NCI-H1417 treated with DMSO at 0.1 percent for 48 hours (cell line): ENCODE measurements around the gene PFAS.

ENCODE experiments used
- DNase-seq: peaks from one replicate; lab custom pipeline; 2025; lab: John Stamatoyannopoulos, UW

The PFAS gene

DNA sequence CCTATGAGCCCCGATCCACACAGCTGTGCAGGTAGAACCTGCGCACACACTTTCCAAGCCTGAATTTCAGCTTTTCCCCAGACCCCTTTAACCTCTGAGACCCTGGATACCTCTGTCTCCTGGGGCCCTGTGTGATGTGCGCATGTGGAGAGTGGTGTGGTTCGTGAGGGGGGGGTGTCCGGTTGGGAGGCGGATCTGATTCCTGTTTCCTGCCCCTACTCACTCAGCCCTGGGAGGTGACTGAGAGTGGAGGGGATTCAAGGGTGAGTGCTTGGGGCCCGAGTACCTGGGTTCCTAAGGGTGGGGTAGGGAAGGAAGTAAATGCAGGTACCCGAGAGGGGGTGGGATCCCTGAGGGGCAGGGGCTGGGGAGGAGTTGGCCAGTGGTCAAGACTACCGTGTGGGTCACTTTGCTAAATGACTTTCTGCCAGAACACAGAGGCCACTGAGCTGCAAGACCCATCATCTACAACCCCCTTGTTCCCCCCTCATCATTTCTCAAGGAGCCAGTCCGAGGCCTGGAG is 61.6 kb downstream of the PFAS start:
- DNase-seq = no peak

DNA sequence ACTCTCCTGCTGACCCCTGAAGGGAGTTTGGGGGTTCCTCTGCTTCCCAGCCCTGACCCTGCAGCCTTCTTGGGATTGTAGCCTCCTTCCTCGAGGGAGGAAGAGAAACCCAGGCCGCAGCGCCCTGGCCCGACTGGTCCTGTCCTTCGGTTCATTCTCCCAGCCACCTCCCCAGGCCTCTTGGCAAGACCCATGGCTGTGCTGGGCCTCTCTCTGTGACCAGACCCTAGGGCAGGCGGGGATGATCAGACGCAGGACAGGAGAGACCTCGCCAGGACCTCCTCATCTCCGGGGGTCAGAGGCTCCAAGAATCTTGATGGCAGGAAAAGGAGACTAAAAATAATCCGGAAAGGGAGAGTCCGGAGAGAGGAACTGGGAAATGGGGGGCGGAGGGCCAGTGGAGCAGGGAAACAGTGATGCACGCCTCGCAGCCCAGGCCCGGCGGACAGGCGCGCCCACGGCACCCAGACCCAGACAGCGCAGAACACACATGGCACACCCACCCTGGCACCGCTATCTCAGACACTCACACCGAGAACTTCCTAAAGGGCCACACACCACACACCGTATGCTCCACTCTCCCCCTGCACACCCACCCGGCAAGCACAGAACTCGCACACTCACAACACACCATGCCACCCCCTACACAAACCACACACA is 62.2 kb downstream of the PFAS start:
- DNase-seq = no peak

DNA sequence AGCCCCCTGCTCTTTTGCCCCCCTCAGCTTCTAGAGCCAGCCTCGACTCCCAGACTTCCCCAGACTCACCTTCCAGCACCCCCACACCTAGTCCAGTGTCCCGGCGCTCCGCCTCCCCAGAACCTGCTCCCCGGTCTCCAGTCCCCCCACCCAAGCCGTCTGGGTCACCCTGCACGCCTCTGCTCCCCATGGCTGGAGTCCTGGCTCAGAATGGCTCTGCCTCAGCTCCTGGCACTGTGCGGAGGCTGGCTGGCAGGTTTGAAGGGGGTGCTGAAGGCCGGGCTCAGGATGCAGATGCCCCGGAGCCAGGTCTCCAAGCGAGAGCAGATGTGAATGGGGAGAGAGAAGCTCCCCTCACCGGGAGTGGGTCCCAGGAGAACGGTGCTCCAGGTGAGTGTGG is 63.2 kb downstream of the PFAS start:
- no peak for DNase-seq

DNA sequence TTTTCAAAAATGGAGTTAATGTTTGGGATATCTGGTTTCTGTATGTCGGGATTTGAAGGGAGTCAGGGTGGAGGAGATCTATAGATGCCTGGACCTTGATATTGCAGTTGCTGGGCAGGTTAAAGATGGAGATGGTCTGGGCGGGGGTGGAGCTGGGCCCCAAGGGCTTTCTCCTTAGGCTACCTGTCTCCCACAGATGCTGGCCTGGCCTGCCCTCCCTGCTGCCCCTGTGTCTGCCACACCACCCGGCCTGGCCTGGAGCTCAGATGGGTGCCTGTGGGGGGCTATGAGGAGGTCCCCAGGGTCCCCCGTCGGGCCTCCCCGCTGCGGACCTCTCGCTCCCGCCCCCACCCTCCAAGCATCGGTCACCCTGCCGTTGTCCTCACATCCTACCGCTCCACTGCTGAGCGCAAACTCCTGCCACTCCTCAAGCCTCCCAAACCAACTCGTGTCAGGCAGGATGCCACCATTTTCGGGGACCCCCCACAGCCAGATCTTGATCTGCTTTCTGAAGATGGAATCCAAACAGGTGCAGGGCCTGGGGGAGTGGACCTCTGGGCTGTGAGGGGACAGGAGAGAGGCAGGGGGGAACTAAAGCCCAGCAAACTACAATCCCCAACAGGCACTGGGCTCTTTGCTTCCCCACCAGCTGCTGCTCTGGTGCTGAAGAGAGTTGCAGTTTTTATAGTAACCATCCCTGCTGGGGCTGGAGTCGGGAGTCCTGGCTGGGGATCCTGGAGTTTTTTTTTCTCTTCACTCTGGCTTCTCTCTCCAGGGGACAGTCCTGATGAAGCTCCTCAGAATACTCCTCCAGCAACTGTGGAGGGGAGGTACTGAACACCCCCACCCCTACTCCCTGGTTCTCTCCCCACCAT is 63.9 kb downstream of the PFAS start:
- no peak for DNase-seq

DNA sequence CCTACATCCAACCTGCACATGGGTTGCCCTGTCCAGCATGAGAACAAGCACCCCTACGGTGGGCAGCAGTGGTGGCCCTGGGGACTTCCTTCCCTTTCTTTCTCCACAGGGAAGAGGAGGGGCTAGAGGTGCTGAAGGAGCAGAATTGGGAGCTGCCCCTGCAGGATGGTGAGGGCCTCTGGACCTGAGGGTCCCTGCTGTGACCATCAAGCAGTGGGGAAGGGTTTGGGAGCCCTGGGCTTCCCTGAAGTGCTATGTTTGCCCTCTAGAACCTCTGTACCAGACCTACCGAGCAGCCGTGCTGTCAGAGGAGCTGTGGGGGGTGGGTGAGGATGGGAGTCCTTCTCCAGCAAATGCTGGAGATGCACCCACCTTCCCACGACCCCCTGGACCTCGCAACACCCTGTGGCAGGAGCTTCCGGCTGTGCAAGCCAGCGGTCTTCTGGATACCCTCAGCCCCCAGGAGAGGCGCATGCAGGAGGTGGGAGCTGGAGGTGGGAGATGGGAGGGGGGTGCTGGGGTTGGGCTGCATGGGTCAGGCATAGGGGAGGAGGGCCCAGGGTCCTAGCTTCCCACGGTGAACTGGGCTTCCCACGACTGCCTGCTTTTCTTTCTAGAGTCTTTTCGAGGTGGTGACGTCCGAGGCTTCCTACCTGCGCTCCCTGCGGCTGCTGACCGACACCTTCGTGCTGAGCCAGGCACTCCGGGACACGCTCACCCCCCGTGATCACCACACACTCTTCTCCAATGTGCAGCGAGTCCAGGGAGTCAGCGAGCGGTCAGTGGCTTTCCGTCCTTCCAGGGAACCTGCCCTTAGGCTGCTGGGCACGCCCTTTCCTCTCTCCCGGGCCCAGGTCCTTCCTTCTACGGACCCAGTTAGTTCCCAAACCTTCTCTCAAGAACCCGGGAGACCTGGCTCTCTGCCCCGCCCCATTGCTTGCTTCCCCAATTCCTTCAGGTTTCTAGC is 66.0 kb downstream of the PFAS start:
- no peak for DNase-seq

DNA sequence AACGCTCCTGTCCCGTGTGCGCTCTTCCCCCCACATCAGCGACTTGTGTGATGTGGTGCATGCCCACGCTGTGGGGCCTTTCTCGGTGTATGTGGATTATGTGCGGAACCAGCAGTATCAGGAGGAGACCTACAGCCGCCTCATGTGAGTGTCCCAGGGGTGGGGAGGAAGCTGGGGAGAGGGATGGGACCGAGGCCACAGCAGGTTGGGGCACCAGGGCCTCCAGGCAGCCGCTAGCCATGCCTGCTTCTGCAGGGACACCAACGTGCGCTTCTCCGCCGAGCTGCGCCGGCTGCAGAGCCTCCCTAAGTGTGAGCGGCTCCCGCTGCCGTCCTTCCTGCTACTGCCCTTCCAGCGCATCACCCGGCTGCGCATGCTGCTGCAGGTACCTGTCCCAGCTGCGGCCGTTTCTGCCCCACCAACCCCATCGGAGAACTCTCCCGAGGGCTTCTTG is 66.7 kb downstream of the PFAS start:
- no peak for DNase-seq

DNA sequence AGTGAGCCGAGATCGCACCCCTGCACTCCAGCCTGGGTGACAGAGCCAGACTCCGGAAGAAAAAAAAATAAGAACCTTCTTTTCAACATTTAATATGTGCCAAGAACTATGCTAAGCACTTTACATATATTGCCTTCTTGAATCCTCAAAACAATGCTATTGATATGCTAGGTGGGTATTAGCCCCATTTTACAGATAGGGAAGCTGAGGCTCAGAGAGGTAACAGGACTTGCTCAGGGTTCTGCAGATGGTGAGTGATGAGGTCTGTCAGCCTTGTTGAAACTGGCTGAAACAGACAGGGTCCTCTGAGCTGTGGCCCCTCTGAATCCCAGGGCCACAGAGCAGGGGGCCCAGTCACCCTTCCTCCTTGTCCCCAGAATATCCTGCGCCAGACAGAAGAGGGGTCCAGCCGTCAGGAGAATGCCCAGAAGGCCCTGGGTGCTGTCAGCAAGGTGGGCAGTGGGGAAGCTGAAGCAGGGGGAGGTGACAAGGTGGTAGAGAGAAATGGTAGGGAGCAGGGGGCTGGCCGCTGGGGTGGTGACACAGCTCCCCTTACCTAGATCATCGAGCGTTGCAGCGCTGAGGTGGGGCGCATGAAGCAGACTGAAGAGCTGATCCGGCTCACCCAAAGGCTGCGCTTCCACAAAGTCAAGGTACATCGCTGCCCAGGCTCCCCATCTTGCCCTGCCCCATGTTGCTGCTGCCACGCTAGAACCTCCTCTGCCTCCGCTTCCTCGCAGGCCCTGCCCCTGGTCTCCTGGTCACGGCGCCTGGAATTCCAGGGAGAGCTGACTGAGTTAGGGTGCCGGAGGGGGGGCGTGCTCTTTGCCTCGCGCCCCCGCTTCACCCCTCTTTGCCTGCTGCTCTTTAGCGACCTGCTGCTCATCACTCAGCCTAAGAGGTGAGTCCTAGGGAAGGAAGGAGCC is 69.2 kb downstream of the PFAS start:
- DNase-seq = no peak
